Measurements from ENCODE around the gene MACROD2.

DNA sequence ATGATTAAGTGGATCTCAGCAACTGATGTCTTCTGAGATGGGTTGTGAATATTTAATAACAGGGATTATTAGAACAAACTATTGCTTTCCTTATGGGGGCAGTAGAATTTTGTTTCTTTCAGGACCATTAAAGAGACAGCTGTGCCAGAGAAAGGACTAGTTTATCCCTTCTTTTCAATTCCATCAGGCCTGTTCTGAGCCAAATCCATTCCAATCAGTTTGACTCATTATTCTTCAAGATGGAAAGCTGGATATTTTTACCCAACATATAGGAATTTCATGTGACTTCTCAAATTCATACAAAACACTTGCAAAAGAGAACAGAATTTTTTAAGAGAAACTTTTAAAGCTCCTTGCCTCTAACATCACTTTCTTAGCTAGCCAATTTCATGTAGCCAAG lies 1064.1 kb downstream of the MACROD2 start:
- TF ChIP-seq, protein P1, sequence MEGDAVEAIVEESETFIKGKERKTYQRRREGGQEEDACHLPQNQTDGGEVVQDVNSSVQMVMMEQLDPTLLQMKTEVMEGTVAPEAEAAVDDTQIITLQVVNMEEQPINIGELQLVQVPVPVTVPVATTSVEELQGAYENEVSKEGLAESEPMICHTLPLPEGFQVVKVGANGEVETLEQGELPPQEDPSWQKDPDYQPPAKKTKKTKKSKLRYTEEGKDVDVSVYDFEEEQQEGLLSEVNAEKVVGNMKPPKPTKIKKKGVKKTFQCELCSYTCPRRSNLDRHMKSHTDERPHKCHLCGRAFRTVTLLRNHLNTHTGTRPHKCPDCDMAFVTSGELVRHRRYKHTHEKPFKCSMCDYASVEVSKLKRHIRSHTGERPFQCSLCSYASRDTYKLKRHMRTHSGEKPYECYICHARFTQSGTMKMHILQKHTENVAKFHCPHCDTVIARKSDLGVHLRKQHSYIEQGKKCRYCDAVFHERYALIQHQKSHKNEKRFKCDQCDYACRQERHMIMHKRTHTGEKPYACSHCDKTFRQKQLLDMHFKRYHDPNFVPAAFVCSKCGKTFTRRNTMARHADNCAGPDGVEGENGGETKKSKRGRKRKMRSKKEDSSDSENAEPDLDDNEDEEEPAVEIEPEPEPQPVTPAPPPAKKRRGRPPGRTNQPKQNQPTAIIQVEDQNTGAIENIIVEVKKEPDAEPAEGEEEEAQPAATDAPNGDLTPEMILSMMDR (IDR thresholded peaks at IDR 0.05): no peak
- no peak for TF ChIP-seq POLR2A (IDR thresholded peaks at IDR 0.05)

Measured in body of pancreas (tissue), 4 donors.